HG02970 (cell line): ENCODE data around the gene METTL17.
"Not testable (repeated sequence)": the region's sequence is repeated elsewhere in the genome, so short reads cannot be mapped to it uniquely, and the experiment has no call there.

Experiments
- ATAC-seq: cut with Tn5 transposase; IDR thresholded peaks from one replicate; pipeline ENCODE4 v1.9.1; 2021; ENCODE audit warnings: mild to moderate bottlenecking, moderate library complexity, moderate number of reproducible peaks; ENCODE audit not compliant: unreplicated experiment, low FRiP score

Gene METTL17

GRCh38 chr14:20989471-20989786, 351 bp upstream of the METTL17 start:
- no peak for ATAC-seq

- ATAC-seq, result no peak
Measured at GRCh38 chr14:20996521-20996920, 6.7 kb downstream of the METTL17 start.

- ATAC-seq, result no peak
Measured at GRCh38 chr14:20997115-20997514, 7.3 kb downstream of the METTL17 start.

GRCh38 chr14:20997564-20997963, 7.8 kb downstream of the METTL17 start:
- no peak for ATAC-seq

GRCh38 chr14:20998139-20998538, 8.4 kb downstream of the METTL17 start:
- no peak for ATAC-seq

GRCh38 chr14:20998674-20999366, 9.0 kb downstream of the METTL17 start, which contains the start of gene SLC39A2:
TSS of gene SLC39A2 (plus strand) at chr14:20999293. CDS start at chr14:20999447, 154 bp downstream.
- ATAC-seq, result no peak

- no peak for ATAC-seq
Measured at GRCh38 chr14:20999591-20999990, 9.8 kb downstream of the METTL17 start.

GRCh38 chr14:21001218-21001617, 11.4 kb downstream of the METTL17 start:
- no peak for ATAC-seq

- ATAC-seq, result no peak
Measured at GRCh38 chr14:21003788-21004346, 14.1 kb downstream of the METTL17 start.

GRCh38 chr14:21009721-21010120, 19.9 kb downstream of the METTL17 start:
- not testable (repeated sequence) for ATAC-seq

GRCh38 chr14:21011136-21011535, 21.4 kb downstream of the METTL17 start:
- no peak for ATAC-seq

GRCh38 chr14:21014761-21015190, 25.0 kb downstream of the METTL17 start:
- no peak for ATAC-seq

GRCh38 chr14:21015312-21015711, 25.5 kb downstream of the METTL17 start:
- no peak for ATAC-seq

GRCh38 chr14:21016413-21017190, 26.8 kb downstream of the METTL17 start:
- no peak for ATAC-seq

GRCh38 chr14:21017528-21018245, 27.9 kb downstream of the METTL17 start:
- ATAC-seq, result no peak

- ATAC-seq, result no peak
Measured at GRCh38 chr14:21018286-21018685, 28.5 kb downstream of the METTL17 start.

GRCh38 chr14:21018781-21019180, 29.0 kb downstream of the METTL17 start:
- no peak for ATAC-seq

- ATAC-seq, result no peak
Measured at GRCh38 chr14:21019366-21019765, 29.6 kb downstream of the METTL17 start.

- no peak for ATAC-seq
Measured at GRCh38 chr14:21020977-21021545, 31.3 kb downstream of the METTL17 start.

- ATAC-seq, result no peak
Measured at GRCh38 chr14:21022686-21023085, 32.9 kb downstream of the METTL17 start.

- ATAC-seq, result no peak
Measured at GRCh38 chr14:21023174-21023573, 33.4 kb downstream of the METTL17 start.
